ENCODE measurements around the gene SNRNP48. TPM values are rescaled to one million over a fixed set of nuclear protein-coding genes. Genes with fewer than 3 reads are reported as not detected.

Gene SNRNP48
- polyA plus RNA-seq, 1 donor from 2014 or later = 17.5 TPM

- no peak for TF ChIP-seq REST (IDR thresholded peaks at IDR 0.05; ENCODE audit: borderline replicate concordance)
- no peak for TF ChIP-seq EP300 (conservative IDR thresholded peaks at IDR 0.05; ENCODE audit: poor library complexity, severe bottlenecking)
- TF ChIP-seq SMC3 (conservative IDR thresholded peaks at IDR 0.05; ENCODE audit: poor library complexity) = no peak
- TF ChIP-seq EZH2 (IDR thresholded peaks at IDR 0.05; ENCODE audit: borderline replicate concordance, insufficient read depth, low read length, poor library complexity, severe bottlenecking) = no peak
- H2AFZ ChIP-seq (ENCODE audit: low read depth, low read length) = no peak overlapping the region
- H3F3A ChIP-seq (ENCODE audit: insufficient read depth, low read length, poor library complexity, severe bottlenecking) = no peaks in the 10 kb centered on the region
- no peak overlapping the region for H3K4me2 ChIP-seq (ENCODE audit: low read length)
- H3K9me3 ChIP-seq (ENCODE audit: low read length) = no peaks in the 10 kb centered on the region
- H3K27ac ChIP-seq (ENCODE audit: low read length) = no peak overlapping the region
- H4K20me1 ChIP-seq (ENCODE audit: insufficient read depth) = no peaks in the 10 kb centered on the region
- H3K9ac ChIP-seq (ENCODE audit: low read length) = no peak overlapping the region
- no peaks in the 10 kb centered on the region for H3K36me3 ChIP-seq (ENCODE audit: insufficient read depth, low read length)
- no peaks in the 10 kb centered on the region for H3K79me2 ChIP-seq (replicated peaks; ENCODE audit: insufficient read depth, low read length)
- H3K4me3 ChIP-seq (ENCODE audit: low read length) = no peak overlapping the region
- H3K9me2 ChIP-seq (ENCODE audit: insufficient read depth, low read length) = no peaks in the 10 kb centered on the region
- H3K27me3 ChIP-seq (ENCODE audit: insufficient read depth, low read depth, low read length) = no peaks in the 10 kb centered on the region
Measured at GRCh38 chr6:7656355-7656754, 66.4 kb downstream of the SNRNP48 start.

GRCh38 chr6:7658543-7658942 is 68.5 kb downstream of the SNRNP48 start:
- H3K9ac ChIP-seq (ENCODE audit: low read length) = no peak overlapping the region
- TF ChIP-seq EP300 (conservative IDR thresholded peaks at IDR 0.05; ENCODE audit: poor library complexity, severe bottlenecking) = no peak
- TF ChIP-seq CTCF (IDR thresholded peaks at IDR 0.05; ENCODE audit: poor library complexity, severe bottlenecking) = no peak
- TF ChIP-seq EZH2 (IDR thresholded peaks at IDR 0.05; ENCODE audit: borderline replicate concordance, insufficient read depth, low read length, poor library complexity, severe bottlenecking) = no peak
- no peak for TF ChIP-seq REST (IDR thresholded peaks at IDR 0.05; ENCODE audit: borderline replicate concordance)
- TF ChIP-seq SMC3 (conservative IDR thresholded peaks at IDR 0.05; ENCODE audit: poor library complexity) = no peak
- TF ChIP-seq RAD21 (conservative IDR thresholded peaks at IDR 0.05) = no peak
- no peak for TF ChIP-seq TAF1 (IDR thresholded peaks at IDR 0.05; ENCODE audit: low read depth)
- TF ChIP-seq MXI1 (conservative IDR thresholded peaks at IDR 0.05; ENCODE audit: poor library complexity, severe bottlenecking) = no peak
- no peak for TF ChIP-seq POLR2AphosphoS5 (IDR thresholded peaks at IDR 0.05)
- no peaks in the 10 kb centered on the region for H3K9me2 ChIP-seq (ENCODE audit: insufficient read depth, low read length)
- no peaks in the 10 kb centered on the region for H3F3A ChIP-seq (ENCODE audit: insufficient read depth, low read length, poor library complexity, severe bottlenecking)
- no peak overlapping the region for H2AFZ ChIP-seq (ENCODE audit: low read depth, low read length)
- H3K27ac ChIP-seq (ENCODE audit: low read length) = no peak overlapping the region
- no peaks in the 10 kb centered on the region for H3K27me3 ChIP-seq (ENCODE audit: insufficient read depth, low read depth, low read length)
- H4K20me1 ChIP-seq (ENCODE audit: insufficient read depth) = no peaks in the 10 kb centered on the region
- H3K79me2 ChIP-seq (replicated peaks; ENCODE audit: insufficient read depth, low read length) = no peaks in the 10 kb centered on the region
- H3K9me3 ChIP-seq (ENCODE audit: low read length) = no peaks in the 10 kb centered on the region
- H3K36me3 ChIP-seq (ENCODE audit: insufficient read depth, low read length) = no peaks in the 10 kb centered on the region
- H3K4me3 ChIP-seq (ENCODE audit: low read length) = no peak overlapping the region
- H3K4me2 ChIP-seq (ENCODE audit: low read length) = no peak overlapping the region

All from neural cell (in vitro differentiated cells).